K562 (cell line): ENCODE results near the gene MAPKAPK2. TPM values are rescaled to one million over a fixed set of nuclear protein-coding genes. Genes with fewer than 3 reads are reported as not detected.

ENCODE experiments used
- ATF1 ChIP-seq, 2 experiments: fragments of 450-650 bp in 1 of 2; IDR thresholded peaks; 2 replicates each; pipeline ENCODE4 v1.6.1; 2016; ENCODE audit warnings: missing compliant biosample characterization in 1 of 2, missing genetic modification characterization in 1 of 2
- ELF4 ChIP-seq: fragments of 450-650 bp; formaldehyde crosslinking; IDR thresholded peaks from 2 replicates; pipeline ENCODE4 v1.4.0; 2022; ENCODE audit warnings: missing genetic modification characterization
- FOXA3 ChIP-seq, 2 experiments: fragments of 450-650 bp in 1 of 2; sonication (generic) in 1 of 2; formaldehyde crosslinking; IDR thresholded peaks in 1 of 2; conservative IDR thresholded peaks in 1 of 2; 2 replicates each; pipeline versions ENCODE4 v1.4.0 to v1.8.0; 2020 to 2022; ENCODE audit warnings: mild to moderate bottlenecking in 2 of 2, missing genetic modification reagents in 1 of 2
- HEY1 ChIP-seq: fragments of 250-450 bp; sonication (Bioruptor Pico); IDR thresholded peaks from 2 replicates; pipeline ENCODE4 v1.5.0; 2020; ENCODE audit warnings: mild to moderate bottlenecking, moderate library complexity, borderline replicate concordance
- MTA1 ChIP-seq: fragments of 450-650 bp; IDR thresholded peaks from 2 replicates; pipeline ENCODE4 v1.6.1; 2017; ENCODE audit warnings: borderline replicate concordance
- NR2C2 ChIP-seq, 2 experiments: fragments of 200-800 bp in 1 of 2; sonication (Bioruptor generic) in 1 of 2; sonication (generic) in 1 of 2; formaldehyde crosslinking in 1 of 2; IDR thresholded peaks; 2 replicates each; pipeline versions ENCODE4 v1.6.1 to v1.8.0; 2016 to 2022; ENCODE audit warnings: mild to moderate bottlenecking in 1 of 2, missing compliant biosample characterization in 1 of 2, missing genetic modification characterization in 1 of 2, missing genetic modification reagents in 1 of 2
- RBFOX2 ChIP-seq: fragments of 200-400 bp; formaldehyde crosslinking; IDR thresholded peaks from 2 replicates; pipeline ENCODE4 v1.6.1; 2017; ENCODE audit warnings: low read depth, mild to moderate bottlenecking, low read length, moderate library complexity
- SAP30 ChIP-seq: fragments of 200-600 bp; sonication (generic); IDR thresholded peaks from 2 replicates; pipeline ENCODE4 v1.6.1; 2012; ENCODE audit warnings: borderline replicate concordance, low read depth, mild to moderate bottlenecking, moderate library complexity, low read length, control low read depth, inconsistent platforms; ENCODE audit not compliant: insufficient read depth, poor library complexity, severe bottlenecking
- SIN3B ChIP-seq: fragments of 450-650 bp; IDR thresholded peaks from 2 replicates; pipeline ENCODE4 v1.6.1; 2017; ENCODE audit warnings: low read depth, mild to moderate bottlenecking, moderate library complexity
- SIX5 ChIP-seq, 2 experiments: IDR thresholded peaks; 2 replicates each; pipeline ENCODE4 v1.6.1; 2011; ENCODE audit warnings: low read length in 2 of 2, borderline replicate concordance in 1 of 2, low read depth in 1 of 2, mild to moderate bottlenecking in 1 of 2, moderate library complexity in 1 of 2; ENCODE audit not compliant: insufficient read depth in 1 of 2
- SP1 ChIP-seq: sonication (generic); formaldehyde crosslinking; IDR thresholded peaks from 2 replicates; pipeline ENCODE4 v1.8.1; 2022; ENCODE audit warnings: mild to moderate bottlenecking, missing genetic modification reagents
- ZC3H8 ChIP-seq: fragments of 450-650 bp; IDR thresholded peaks from 2 replicates; pipeline ENCODE4 v1.6.1; 2017
- ZKSCAN8 ChIP-seq: fragments of 200-800 bp; sonication (Bioruptor generic); IDR thresholded peaks from 2 replicates; pipeline ENCODE4 v1.6.1; 2016; ENCODE audit warnings: missing genetic modification characterization, missing compliant biosample characterization
- ZNF143 ChIP-seq: sonication (generic); formaldehyde crosslinking; IDR thresholded peaks from 2 replicates; pipeline ENCODE4 v1.9.0; 2022; ENCODE audit warnings: mild to moderate bottlenecking, missing genetic modification reagents
- ZNF445 ChIP-seq: fragments of 250-450 bp; sonication (Bioruptor Pico); IDR thresholded peaks from 2 replicates; pipeline ENCODE4 v1.4.0; 2020; ENCODE audit warnings: low read depth, mild to moderate bottlenecking, moderate library complexity
- polyA plus RNA-seq, 8 experiments: library from polyadenylated mRNA; depleted of rRNA in 4 of 8; stranded (reverse) in 5 of 8; unstranded in 3 of 8; fragments of >200 nt; fragmentation: Nextera tagmentation in 2 of 8; fragmentation: Illumina TruSeq in 1 of 8; extraction: Ambion mirVana in 2 of 8; extraction: Trizol in 1 of 8; gene quantifications; 2 replicates each; pipeline versions ENCODE4 v1.2.1 to v1.2.3, GENCODE V29; 2011 to 2014; ENCODE audit warnings: inconsistent platforms in 1 of 8, missing spikeins in 1 of 8
- total RNA-seq, 7 experiments: library from RNA; depleted of rRNA in 6 of 7; stranded (reverse); fragments of >200 nt in 6 of 7; fragmentation: Illumina TruSeq in 2 of 7; extraction: Trizol in 2 of 7; gene quantifications; 2 replicates each; pipeline versions ENCODE4 v1.2.1 to v1.2.3, GENCODE V29; 2011 to 2021; ENCODE audit warnings: low replicate concordance in 1 of 7
- TF ChIP-seq, protein P1 (sequence below), 2 experiments: fragments of 450-650 bp; IDR thresholded peaks; 2 replicates each; pipeline ENCODE4 v1.6.1; 2016; ENCODE audit warnings: mild to moderate bottlenecking in 2 of 2, borderline replicate concordance in 1 of 2, low read depth in 1 of 2, moderate library complexity in 1 of 2
- TF ChIP-seq, protein P2 (sequence below): sonication (generic); formaldehyde crosslinking; IDR thresholded peaks from 2 replicates; pipeline ENCODE4 v1.5.0; 2020; ENCODE audit warnings: missing genetic modification reagents

Gene MAPKAPK2
- total and polyA plus RNA-seq, 9 of the 15 experiments (the other 6 are each of a cell fraction or from before 2014, with no cell fraction given): 0.63 to 94.2 (median 52.1) TPM

DNA sequence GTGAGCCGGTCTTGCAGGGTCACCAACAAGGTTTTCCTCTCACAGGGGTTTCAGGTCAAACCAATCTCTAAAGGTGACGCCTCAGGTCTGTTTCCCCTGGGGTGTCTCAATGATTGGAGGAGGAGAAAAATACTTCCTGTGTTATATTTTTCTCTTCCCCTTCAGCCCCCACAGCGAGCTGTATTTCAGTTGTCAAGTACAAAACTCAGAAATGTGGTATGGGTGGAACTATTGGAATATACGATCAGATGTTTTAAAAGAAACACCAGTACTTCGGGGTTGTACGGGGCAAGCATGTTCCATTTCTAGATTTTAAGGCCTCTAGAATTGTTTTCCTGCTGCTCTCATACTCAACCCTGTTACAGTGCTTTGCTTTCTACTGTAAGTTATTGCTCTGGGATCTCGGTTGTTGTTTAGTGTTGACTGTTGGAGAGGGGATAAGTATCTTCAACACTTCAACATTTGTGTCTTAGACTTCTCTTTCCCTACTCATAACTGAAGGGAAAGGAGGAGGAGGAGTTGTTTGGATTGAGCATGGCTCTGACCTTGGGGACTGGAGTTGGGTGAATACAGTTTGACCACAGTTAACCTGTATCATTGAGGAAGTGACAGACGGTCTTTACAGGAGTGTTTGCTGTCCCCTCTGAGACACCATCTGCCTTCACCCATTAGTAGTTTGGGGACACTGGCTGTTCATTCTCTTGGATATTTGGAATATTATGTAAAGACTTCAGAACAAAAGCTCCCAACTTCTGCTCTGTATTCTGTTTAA lies 2.0 kb downstream of the MAPKAPK2 start (continued):
- TF ChIP-seq, protein P1, sequence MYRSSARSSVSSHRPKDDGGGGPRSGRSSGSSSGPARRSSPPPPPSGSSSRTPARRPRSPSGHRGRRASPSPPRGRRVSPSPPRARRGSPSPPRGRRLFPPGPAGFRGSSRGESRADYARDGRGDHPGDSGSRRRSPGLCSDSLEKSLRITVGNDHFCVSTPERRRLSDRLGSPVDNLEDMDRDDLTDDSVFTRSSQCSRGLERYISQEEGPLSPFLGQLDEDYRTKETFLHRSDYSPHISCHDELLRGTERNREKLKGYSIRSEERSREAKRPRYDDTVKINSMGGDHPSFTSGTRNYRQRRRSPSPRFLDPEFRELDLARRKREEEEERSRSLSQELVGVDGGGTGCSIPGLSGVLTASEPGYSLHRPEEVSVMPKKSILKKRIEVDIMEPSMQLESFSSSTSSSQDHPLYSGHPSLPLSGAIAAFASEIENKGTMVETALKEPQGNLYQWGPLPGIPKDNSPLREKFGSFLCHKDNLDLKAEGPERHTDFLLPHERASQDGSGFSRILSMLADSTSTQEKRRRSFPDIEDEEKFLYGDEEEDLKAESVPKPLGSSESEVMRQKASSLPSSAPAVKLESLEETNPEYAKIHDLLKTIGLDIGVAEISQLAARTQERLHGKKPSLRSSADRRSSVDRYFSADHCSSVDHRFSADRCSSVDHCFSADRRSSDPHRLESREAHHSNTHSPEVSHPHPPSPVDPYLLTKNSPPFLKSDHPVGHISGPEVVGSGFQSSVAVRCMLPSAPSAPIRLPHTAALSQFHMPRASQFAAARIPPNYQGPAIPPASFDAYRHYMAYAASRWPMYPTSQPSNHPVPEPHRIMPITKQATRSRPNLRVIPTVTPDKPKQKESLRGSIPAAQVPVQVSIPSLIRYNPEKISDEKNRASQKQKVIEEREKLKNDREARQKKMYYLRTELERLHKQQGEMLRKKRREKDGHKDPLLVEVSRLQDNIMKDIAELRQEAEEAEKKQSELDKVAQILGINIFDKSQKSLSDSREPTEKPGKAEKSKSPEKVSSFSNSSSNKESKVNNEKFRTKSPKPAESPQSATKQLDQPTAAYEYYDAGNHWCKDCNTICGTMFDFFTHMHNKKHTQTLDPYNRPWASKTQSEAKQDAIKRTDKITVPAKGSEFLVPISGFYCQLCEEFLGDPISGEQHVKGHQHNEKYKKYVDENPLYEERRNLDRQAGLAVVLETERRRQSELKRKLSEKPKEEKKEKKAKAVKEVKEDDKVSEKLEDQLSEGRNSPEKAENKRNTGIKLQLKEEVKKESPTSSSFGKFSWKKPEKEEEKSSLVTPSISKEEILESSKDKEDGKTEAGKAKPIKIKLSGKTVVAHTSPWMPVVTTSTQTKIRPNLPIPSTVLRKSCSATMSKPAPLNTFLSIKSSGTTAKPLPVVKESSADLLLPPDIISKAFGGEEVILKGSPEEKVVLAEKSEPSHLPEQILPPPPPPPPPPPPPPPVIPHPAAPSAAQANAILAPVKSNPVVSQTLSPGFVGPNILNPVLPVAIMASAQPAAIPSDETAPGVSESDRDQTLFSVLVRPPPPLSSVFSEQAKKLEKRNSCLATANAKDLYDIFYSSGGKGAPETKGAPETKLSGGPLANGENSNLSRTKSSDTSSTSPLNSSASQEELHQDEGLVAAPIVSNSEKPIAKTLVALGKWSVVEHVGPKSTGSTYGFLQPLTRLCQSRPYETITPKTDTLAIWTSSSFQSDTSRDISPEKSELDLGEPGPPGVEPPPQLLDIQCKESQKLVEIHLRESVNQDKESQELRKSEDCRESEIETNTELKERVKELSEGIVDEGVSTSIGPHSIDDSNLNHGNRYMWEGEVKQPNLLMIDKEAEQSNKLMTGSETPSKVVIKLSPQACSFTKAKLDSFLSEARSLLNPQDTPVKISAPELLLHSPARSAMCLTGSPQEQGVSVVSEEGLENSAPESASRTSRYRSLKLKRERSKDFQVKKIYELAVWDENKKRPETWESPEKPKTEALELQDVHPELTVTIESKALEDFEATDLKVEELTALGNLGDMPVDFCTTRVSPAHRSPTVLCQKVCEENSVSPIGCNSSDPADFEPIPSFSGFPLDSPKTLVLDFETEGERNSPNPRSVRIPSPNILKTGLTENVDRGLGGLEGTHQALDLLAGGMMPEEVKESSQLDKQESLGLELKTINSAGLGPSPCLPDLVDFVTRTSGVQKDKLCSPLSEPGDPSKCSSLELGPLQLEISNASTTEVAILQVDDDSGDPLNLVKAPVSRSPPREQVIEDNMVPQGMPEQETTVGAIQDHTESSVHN (IDR thresholded peaks at IDR 0.05; ENCODE audit: borderline replicate concordance in 1 of 2, low read depth in 1 of 2): no peak
- TF ChIP-seq SAP30 (peak; percentile 23), ELF4 (CRISPR knock-in tag) (no peak), HEY1 (CRISPR knock-in tag) (no peak), SIX5 (IDR thresholded peaks at IDR 0.05; ENCODE audit: borderline replicate concordance in 1 of 2, insufficient read depth in 1 of 2, low read depth in 1 of 2, low read length in 2 of 2) (peak in 1 of 2 experiments; percentile 8; a peak in 1 of 4 replicates), RBFOX2 (no peak), ZNF143 (no peak), ZNF445 (CRISPR knock-in tag) (no peak), ZC3H8 (no peak), FOXA3 (CRISPR knock-in tag; conservative IDR thresholded peaks at IDR 0.05 in 1 of 2, IDR thresholded peaks at IDR 0.05 in 1 of 2) (peak in 1 of 2 experiments; percentile 4; a peak in 1 of 4 replicates), ATF1 (CRISPR knock-in tag; IDR thresholded peaks at IDR 0.05) (no peak), ATF1 (tag; IDR thresholded peaks at IDR 0.05) (0 out of 2 replicates have a peak, but pooled peaks have one; percentile 1), SIN3B (no peak), NR2C2 (CRISPR knock-in tag; IDR thresholded peaks at IDR 0.05) (no peak), NR2C2 (tag; IDR thresholded peaks at IDR 0.05) (peak; percentile 83; the same call in 1 of the 2 replicates), ZKSCAN8 (CRISPR knock-in tag) (no peak), SP1 (CRISPR knock-in tag) (no peak; the same call in 1 of the 2 replicates), MTA1 (no peak)
- TF ChIP-seq, protein P2, sequence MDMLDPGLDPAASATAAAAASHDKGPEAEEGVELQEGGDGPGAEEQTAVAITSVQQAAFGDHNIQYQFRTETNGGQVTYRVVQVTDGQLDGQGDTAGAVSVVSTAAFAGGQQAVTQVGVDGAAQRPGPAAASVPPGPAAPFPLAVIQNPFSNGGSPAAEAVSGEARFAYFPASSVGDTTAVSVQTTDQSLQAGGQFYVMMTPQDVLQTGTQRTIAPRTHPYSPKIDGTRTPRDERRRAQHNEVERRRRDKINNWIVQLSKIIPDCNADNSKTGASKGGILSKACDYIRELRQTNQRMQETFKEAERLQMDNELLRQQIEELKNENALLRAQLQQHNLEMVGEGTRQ (CRISPR knock-in tag): no peak
